Breast epithelium (tissue), 4 donors: ENCODE results near the gene ZNF783. TPM values are rescaled to one million over a fixed set of nuclear protein-coding genes. Genes with fewer than 3 reads are reported as not detected.

Experiments
- DNase-seq, 2 donors: peaks; one replicate each; pipeline ENCODE4 v3.0.0-alpha.2; 2019; ENCODE audit warnings: low spot score in 2 of 2
- H3K27ac ChIP-seq, 2 donors: fragments of 200-600 bp; sonication (generic) in 1 of 2; one replicate each; pipeline ENCODE4 v1.5.1; 2016 to 2019; ENCODE audit warnings: mild to moderate bottlenecking in 1 of 2
- H3K27me3 ChIP-seq, 2 donors: fragments of 200-600 bp; sonication (generic) in 1 of 2; one replicate each; pipeline versions ENCODE4 v1.5.1 to v1.6.0; 2017 to 2019; ENCODE audit warnings: control low read depth in 1 of 2, mild to moderate bottlenecking in 1 of 2
- H3K36me3 ChIP-seq: fragments of 200-600 bp; one replicate; pipeline ENCODE4 v1.5.1; 2019
- H3K4me1 ChIP-seq, 2 donors: fragments of 200-600 bp; sonication (generic); one replicate each; pipeline ENCODE4 v1.5.1; 2016 to 2019; ENCODE audit warnings: control low read depth in 1 of 2
- H3K4me3 ChIP-seq, 3 donors: fragments of 200-600 bp; sonication (generic); 1 replicate in 2 of 3; 2 replicates in 1 of 3; pipeline ENCODE4 v1.5.1; 2016 to 2019; ENCODE audit warnings: mild to moderate bottlenecking in 3 of 3, moderate library complexity in 2 of 3
- H3K9me3 ChIP-seq, 2 donors: fragments of 200-600 bp; sonication (generic) in 1 of 2; one replicate each; pipeline ENCODE4 v1.5.1; 2016 to 2019; ENCODE audit warnings: control low read depth in 1 of 2
- CTCF ChIP-seq, 3 donors: fragments of 450-650 bp; IDR thresholded peaks; one replicate each; pipeline ENCODE4 v1.5.1; 2016 to 2017; ENCODE audit warnings: antibody characterized with exemption in 3 of 3, mild to moderate bottlenecking in 3 of 3, moderate library complexity in 3 of 3
- POLR2A ChIP-seq: fragments of 450-650 bp; IDR thresholded peaks from one replicate; pipeline ENCODE4 v1.6.1; 2016; ENCODE audit warnings: antibody characterized with exemption, mild to moderate bottlenecking, moderate library complexity
- POLR2AphosphoS5 ChIP-seq, 3 donors: sonication (generic); formaldehyde crosslinking; IDR thresholded peaks; one replicate each; pipeline ENCODE4 v1.6.1; 2017; ENCODE audit warnings: antibody characterized with exemption in 3 of 3
- intact Hi-C: fragments of 100-400 bp; cut with DNase I; formaldehyde crosslinking; loops from one replicate; pipeline ENCODE4 v1.15.1; 2023; ENCODE audit warnings: low total_unique reads
- total RNA-seq, 3 donors: library from RNA; depleted of rRNA; stranded (reverse); fragments of >200 nt; gene quantifications; one replicate each; pipeline ENCODE4 v1.1.0, GENCODE V29; 2016

The ZNF783 gene
- total RNA-seq, 3 donors from 2014 or later = 13.6 to 23.9 (median 17.6) TPM

DNA sequence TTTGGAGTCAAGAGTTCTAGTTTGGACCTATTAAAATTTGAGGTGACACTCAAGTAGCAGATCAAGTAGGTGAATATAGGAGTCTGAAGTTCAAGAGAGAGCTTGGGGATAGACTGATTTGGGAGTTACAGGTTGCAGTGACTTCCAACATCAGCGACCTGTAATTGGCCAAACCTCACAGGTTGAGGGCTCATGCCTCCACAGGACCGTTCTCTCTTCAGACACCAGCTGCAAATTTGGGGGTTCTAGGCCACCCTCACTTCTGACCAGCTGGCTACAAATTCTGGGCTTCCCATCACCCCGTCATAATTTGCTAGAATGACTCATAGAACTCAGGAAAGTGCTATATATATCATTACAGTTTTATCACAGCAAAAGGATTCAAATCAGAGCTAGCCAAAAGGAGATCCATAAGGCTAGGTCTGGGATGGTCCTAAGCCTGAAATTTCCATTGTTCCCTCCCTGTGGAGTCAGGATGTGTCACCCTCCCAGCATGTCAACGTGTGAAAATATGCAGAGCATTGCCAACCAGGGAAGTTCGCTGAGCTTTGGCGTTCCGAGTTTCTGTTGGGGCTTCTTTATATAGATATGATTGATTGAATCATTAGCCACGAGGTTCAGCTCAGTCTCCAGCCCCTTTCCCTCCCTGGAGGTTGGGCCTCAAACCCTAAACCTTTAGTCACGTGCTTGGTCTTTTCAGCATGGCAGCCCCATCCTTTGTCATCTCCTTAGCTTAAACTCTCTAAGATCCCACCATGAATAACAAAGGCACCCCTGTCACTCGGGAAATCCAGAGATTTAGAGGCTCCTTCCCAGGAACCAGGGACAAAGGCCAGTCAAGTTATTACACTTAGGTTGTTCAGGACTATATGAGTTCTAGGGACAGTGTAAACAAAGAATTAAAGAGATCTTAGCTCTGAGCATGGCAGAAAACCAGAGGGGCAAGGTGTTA is 43.3 kb upstream of the ZNF783 start:
- H3K9me3 ChIP-seq = no peaks in the 10 kb centered on the region
- no peak for DNase-seq
- TF ChIP-seq POLR2AphosphoS5 (IDR thresholded peaks at IDR 0.05) (no peak), POLR2A (no peak), CTCF (IDR thresholded peaks at IDR 0.05) (no peak)
- no peaks in the 10 kb centered on the region for H3K27me3 ChIP-seq
- H3K4me1 ChIP-seq = no peaks in the 10 kb centered on the region
- no peak overlapping the region for H3K4me3 ChIP-seq
- H3K36me3 ChIP-seq = peaks cover 7% of the 10 kb centered on the region
- intact Hi-C loops = no loop called here
- no peak overlapping the region for H3K27ac ChIP-seq

DNA sequence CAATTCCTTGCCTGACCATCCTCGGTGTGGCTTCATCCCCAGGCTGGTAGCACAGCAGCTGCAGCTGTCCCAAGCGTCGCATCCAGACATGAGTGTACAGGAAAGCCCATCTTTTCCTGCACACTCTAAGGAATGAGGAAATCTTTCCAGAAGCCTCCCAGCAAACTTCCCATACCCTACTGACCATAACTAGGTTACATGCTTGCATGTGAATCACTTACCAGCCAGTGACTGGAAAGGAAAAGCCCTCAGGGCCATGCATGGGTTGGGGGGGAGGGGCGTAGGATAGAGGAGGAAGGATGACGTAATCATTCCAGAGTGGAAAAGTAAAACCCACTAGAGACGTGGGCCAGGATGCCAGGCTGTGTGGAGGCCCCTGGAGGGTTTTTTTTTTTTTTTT is 41.5 kb upstream of the ZNF783 start:
- TF ChIP-seq POLR2AphosphoS5 (IDR thresholded peaks at IDR 0.05) = no peak
- no peak for TF ChIP-seq CTCF (IDR thresholded peaks at IDR 0.05)
- TF ChIP-seq POLR2A = no peak
- intact Hi-C loops = no loop called here
- no peak for DNase-seq
- H3K4me3 ChIP-seq = no peak overlapping the region
- no peak overlapping the region for H3K27ac ChIP-seq
- peaks cover 7% of the 10 kb centered on the region for H3K36me3 ChIP-seq
- H3K9me3 ChIP-seq = no peaks in the 10 kb centered on the region
- no peaks in the 10 kb centered on the region for H3K4me1 ChIP-seq
- no peaks in the 10 kb centered on the region for H3K27me3 ChIP-seq

DNA sequence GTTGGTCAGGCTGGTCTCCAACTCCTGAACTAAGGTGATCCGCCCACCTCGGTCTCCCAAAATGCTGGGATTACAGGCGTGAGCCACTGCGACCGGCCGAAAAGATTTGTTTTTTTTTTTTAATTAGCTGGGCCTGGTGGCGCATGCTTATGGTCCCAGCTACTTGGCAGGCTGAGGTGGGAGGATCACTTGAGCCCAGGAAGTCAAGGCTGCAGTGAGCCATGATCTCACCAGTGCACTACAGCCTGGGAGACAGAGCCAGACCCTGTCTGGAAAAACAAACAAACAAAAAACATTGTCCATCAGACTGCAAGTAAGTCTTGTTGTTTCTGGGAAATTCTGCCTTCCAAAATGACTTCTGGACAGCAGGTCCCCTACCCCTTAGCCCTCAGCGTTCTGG is 38.8 kb upstream of the ZNF783 start:
- no peaks in the 10 kb centered on the region for H3K4me1 ChIP-seq
- H3K4me3 ChIP-seq = no peak overlapping the region
- peaks cover 7% of the 10 kb centered on the region for H3K36me3 ChIP-seq
- H3K27me3 ChIP-seq = no peaks in the 10 kb centered on the region
- no peak overlapping the region for H3K27ac ChIP-seq
- no peaks in the 10 kb centered on the region for H3K9me3 ChIP-seq
- DNase-seq = no peak
- intact Hi-C loops = no loop called here
- TF ChIP-seq POLR2AphosphoS5 (IDR thresholded peaks at IDR 0.05) = no peak
- no peak for TF ChIP-seq CTCF (IDR thresholded peaks at IDR 0.05)
- TF ChIP-seq POLR2A = no peak

GRCh38 chr7:149223761-149224160 is 38.2 kb upstream of the ZNF783 start:
- H3K4me3 ChIP-seq = no peak overlapping the region
- DNase-seq = no peak
- intact Hi-C loops = no loop called here
- no peaks in the 10 kb centered on the region for H3K27me3 ChIP-seq
- TF ChIP-seq CTCF (IDR thresholded peaks at IDR 0.05) (no peak), POLR2AphosphoS5 (IDR thresholded peaks at IDR 0.05) (no peak), POLR2A (no peak)
- peaks cover 5% of the 10 kb centered on the region for H3K36me3 ChIP-seq
- H3K4me1 ChIP-seq = no peaks in the 10 kb centered on the region
- H3K9me3 ChIP-seq = no peaks in the 10 kb centered on the region
- H3K27ac ChIP-seq = no peak overlapping the region

DNA sequence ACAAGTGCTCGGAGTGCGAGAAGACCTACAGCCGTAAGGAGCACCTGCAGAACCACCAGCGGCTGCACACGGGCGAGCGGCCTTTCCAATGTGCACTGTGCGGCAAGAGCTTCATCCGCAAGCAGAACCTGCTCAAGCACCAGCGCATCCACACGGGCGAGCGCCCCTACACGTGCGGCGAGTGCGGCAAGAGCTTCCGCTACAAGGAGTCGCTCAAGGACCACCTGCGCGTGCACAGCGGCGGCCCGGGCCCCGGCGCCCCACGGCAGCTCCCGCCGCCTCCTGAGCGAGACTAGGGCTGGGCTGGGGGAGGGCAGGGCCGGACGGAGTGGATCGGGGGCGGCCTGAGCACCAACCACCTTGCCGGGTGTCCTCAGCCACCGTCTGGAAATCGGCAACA is 37.6 kb upstream of the ZNF783 start:
- DNase-seq = no peak
- Histone ChIP-seq H3K36me3 (no peaks in the 10 kb centered on the region), H3K4me3 (no peak overlapping the region), H3K27me3 (no peaks in the 10 kb centered on the region), H3K27ac (no peak overlapping the region), H3K9me3 (no peaks in the 10 kb centered on the region), H3K4me1 (no peaks in the 10 kb centered on the region)
- intact Hi-C loops = no loop called here
- no peak for TF ChIP-seq POLR2AphosphoS5 (IDR thresholded peaks at IDR 0.05)
- no peak for TF ChIP-seq CTCF (IDR thresholded peaks at IDR 0.05)
- no peak for TF ChIP-seq POLR2A
